Measurements from ENCODE around the gene STH.

- TF ChIP-seq CTCF (IDR thresholded peaks at IDR 0.05) (no peak), REST (IDR thresholded peaks at IDR 0.05; ENCODE audit: insufficient read depth in 1 of 2, low read depth in 2 of 2, low read length in 1 of 2) (no peak), POLR2AphosphoS5 (IDR thresholded peaks at IDR 0.05; ENCODE audit: low read depth, low read length) (no peak)
Measured at GRCh38 chr17:46031920-46032319, 32.9 kb downstream of the STH start.
